ENCODE data around the gene CRYBA1.

The CRYBA1 gene

GRCh38 chr17:29292071-29292991, 45.7 kb downstream of the CRYBA1 start:
- Mint-ChIP-seq H3K9me3 (no peaks in the 10 kb centered on the region), H3K4me1 (peaks cover 52% of the 10 kb centered on the region), H3K4me3 (peak overlapping the region; percentile 90 to 99), H3K27ac (peak overlapping the region; percentile 96 to 99), H3K27me3 (no peaks in the 10 kb centered on the region)
- ATAC-seq (peak; percentile 4), DNase-seq (peak; percentile 53 to 71)

- peak overlapping the region; percentile 98 to 99 for H3K27ac Mint-ChIP-seq
- H3K27me3 Mint-ChIP-seq: no peaks in the 10 kb centered on the region
- peaks cover 43% of the 10 kb centered on the region for H3K4me1 Mint-ChIP-seq
Observed at GRCh38 chr17:29292992-29293889, 46.6 kb downstream of the CRYBA1 start.

DNA sequence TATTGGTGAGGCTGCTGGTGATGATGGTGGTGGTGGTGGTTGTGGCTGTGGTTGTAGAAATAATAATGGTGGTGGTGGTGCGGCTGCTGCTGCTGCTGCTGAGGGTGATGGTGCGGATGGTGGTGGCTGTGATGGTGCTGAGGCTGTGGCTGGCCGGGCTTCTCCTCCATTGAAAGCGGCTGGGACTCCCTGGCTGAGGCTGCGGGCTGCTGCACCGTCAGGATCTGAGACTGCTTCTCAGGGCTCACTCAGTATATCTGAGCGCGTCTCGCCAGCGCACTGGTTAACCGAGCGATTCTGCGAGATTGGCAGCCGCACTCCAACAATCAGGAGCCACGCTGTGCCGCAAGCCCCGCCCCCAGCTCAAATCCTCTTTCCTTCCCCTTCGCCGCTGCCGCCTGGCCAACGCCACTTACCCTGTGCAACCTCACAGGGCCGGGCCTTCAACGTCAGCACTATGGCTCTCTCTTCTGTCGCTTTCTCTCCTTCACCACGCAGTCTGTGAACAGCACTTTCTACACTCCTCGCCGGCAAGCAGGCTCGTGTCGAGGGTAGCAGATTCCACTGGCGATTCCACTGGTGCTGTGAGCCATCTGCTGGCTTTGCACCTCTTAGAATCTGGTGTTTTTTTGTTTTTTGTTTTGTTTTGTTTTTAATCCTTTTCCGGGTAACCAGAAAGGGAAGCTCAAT, 47.4 kb downstream of the CRYBA1 start, which contains the start of gene NUFIP2:
TSS of gene NUFIP2 (minus strand) at position 259 of the 690 bp plus-strand sequence. CDS start at position 170, 89 bp downstream.
- ATAC-seq: peak; percentile 93

More at GRCh38 chr17:29292992-29293889, 46.6 kb downstream of the CRYBA1 start:
- Mint-ChIP-seq H3K4me3 (peak overlapping the region; percentile 99), H3K9me3 (no peaks in the 10 kb centered on the region)
- ATAC-seq (peak; percentile 67), DNase-seq (peak; percentile 78 to 82)

GRCh38 chr17:29294580-29294900, 47.9 kb downstream of the CRYBA1 start:
- DNase-seq (no peak), ATAC-seq (no peak)
- Mint-ChIP-seq H3K27me3 (no peaks in the 10 kb centered on the region), H3K4me3 (peak overlapping the region; percentile 99), H3K4me1 (peaks cover 31% of the 10 kb centered on the region), H3K27ac (peak overlapping the region; percentile 98 to 99), H3K9me3 (no peaks in the 10 kb centered on the region)

More for the DNA sequence above, 47.4 kb downstream of the CRYBA1 start, which contains the start of gene NUFIP2:
- H3K4me3 Mint-ChIP-seq: peak within 1 kb of the TSS; percentile 99
- DNase-seq: peak; percentile 98 to 99
- H3K27ac Mint-ChIP-seq: peak within 1 kb of the TSS; percentile 98 to 99
- no peaks in the 10 kb centered on the region for H3K27me3 Mint-ChIP-seq
- H3K9me3 Mint-ChIP-seq: no peaks in the 10 kb centered on the region
- peaks cover 36% of the 10 kb centered on the region for H3K4me1 Mint-ChIP-seq

DNA sequence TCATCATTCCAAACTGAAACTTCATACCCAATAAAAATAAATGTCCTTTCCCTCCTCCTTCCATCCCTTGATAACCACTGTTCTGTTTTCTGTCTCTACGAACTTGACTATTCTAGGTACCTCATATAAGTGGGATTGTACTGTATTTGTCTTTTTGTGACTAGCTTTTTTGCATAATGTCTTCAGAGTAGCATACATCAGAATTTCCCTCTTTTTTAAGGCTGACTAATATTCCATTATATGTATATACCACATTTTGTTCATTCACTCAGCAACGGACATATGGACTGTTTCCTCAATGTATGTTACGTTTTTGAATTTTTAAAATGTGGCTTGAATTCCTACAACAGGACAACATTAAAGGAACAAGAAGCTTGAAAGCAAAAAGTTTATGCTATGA, 48.8 kb downstream of the CRYBA1 start:
- peak overlapping the region; percentile 42 to 64 for H3K4me3 Mint-ChIP-seq
- H3K27me3 Mint-ChIP-seq: no peaks in the 10 kb centered on the region
- peak overlapping the region in 1 of 2 donors; percentile 92 for H3K27ac Mint-ChIP-seq
- no peak for ATAC-seq
- H3K9me3 Mint-ChIP-seq: no peaks in the 10 kb centered on the region
- H3K4me1 Mint-ChIP-seq: peaks cover 30% of the 10 kb centered on the region
- no peak for DNase-seq

DNA sequence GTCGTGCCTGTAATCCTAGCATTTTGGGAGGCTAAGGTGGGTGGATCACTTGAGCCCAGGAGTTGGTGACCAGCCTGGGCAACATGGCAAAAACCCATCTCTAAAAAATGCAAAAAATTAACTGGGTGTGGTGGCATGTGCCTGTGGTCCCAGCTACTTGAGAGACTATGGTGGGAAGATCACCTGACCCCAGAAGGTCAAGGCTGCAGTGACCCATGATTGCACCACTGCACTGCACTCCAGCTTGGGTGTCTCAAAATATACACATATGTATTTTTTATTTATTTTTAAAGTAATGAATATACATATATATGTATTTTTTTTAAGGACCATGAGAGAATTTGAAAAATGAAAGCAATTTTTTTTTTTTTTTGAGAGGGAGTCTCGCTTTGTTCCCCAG, 52.4 kb downstream of the CRYBA1 start:
- no peak for DNase-seq
- Mint-ChIP-seq H3K27me3 (no peaks in the 10 kb centered on the region), H3K9me3 (no peaks in the 10 kb centered on the region), H3K4me3 (no peak overlapping the region), H3K4me1 (peaks cover 21% of the 10 kb centered on the region), H3K27ac (no peak overlapping the region)
- no peak for ATAC-seq

GRCh38 chr17:29303386-29303785, 56.7 kb downstream of the CRYBA1 start:
- DNase-seq (no peak), ATAC-seq (no peak)
- peaks cover 9% of the 10 kb centered on the region for H3K4me1 Mint-ChIP-seq
- no peaks in the 10 kb centered on the region for H3K27me3 Mint-ChIP-seq
- no peaks in the 10 kb centered on the region for H3K9me3 Mint-ChIP-seq
- H3K27ac Mint-ChIP-seq: no peak overlapping the region
- no peak overlapping the region for H3K4me3 Mint-ChIP-seq

All from stimulated activated naive CD8-positive, alpha-beta T cell treated with anti-CD3 and anti-CD28 coated beads, Interleukin-15, amount 100 ng/mL, for 72 hours (primary cell).